ENCODE results near the gene ZNF821. TPM values are rescaled to one million over a fixed set of nuclear protein-coding genes. Genes with fewer than 3 reads are reported as not detected.
A peak's percentile ranks its signal among the peaks of the same experiment; 100 is the strongest.
"Not testable (repeated sequence)": the region's sequence is repeated elsewhere in the genome, so short reads cannot be mapped to it uniquely, and the experiment has no call there.

Gene ZNF821
- total and polyA plus RNA-seq, 2 of the 8 experiments (the other 6 are each of a cell fraction or from before 2014, with no cell fraction given): 9.5 to 14.1 TPM

DNA sequence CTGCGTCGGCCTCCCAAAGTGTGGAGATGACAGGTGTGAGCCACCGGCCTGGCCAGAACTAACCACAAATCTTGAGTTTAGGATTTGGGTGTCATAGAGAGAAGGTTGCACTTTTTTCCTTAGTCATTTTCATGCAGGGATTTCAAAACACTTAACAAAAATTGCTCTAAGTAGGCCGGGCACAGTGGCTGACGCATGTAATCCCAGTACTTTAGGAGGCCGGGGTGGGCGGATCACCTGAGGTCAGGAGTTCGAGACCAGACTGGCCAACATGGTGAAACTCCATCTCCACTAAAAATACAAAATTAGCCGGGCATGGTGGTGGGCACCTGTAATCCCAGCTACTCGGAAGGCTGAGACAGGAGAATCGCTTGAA lies 73.8 kb downstream of the ZNF821 start:
- H3K14ac ChIP-seq (ENCODE audit: insufficient read length); H3K27ac ChIP-seq (ENCODE audit: low read depth, low read length); H2BK120ac ChIP-seq (replicated peaks; ENCODE audit: low read depth, low read length); H4K8ac ChIP-seq (ENCODE audit: extremely low read depth, insufficient read depth, low read length); H3K4me1 ChIP-seq (replicated peaks in 1 of 4; ENCODE audit: control insufficient read depth in 3 of 4, insufficient read depth in 4 of 4, low read length in 3 of 4); H3K4ac ChIP-seq (replicated peaks; ENCODE audit: insufficient read length, low read depth, low read length); H3K56ac ChIP-seq (replicated peaks; ENCODE audit: insufficient read length, low read depth, low read length); H2BK15ac ChIP-seq (ENCODE audit: low read length); H3K79me1 ChIP-seq (ENCODE audit: low read depth, low read length); H2AFZ ChIP-seq (ENCODE audit: low read length); H3K36me3 ChIP-seq (ENCODE audit: control insufficient read depth in 2 of 4, insufficient read depth in 4 of 4, low read length in 3 of 4); H2BK12ac ChIP-seq (ENCODE audit: low read depth, low read length); H3K23me2 ChIP-seq (ENCODE audit: low read depth, low read length); H3K23ac ChIP-seq (ENCODE audit: insufficient read length); FAIRE-seq; H3K18ac ChIP-seq (ENCODE audit: extremely low read depth, low read length); DNase-seq (ENCODE audit: low read depth in 1 of 2, low spot score in 2 of 2); H2BK20ac ChIP-seq (ENCODE audit: low read length); H4K5ac ChIP-seq (ENCODE audit: insufficient read length, low read depth, low read length); H4K91ac ChIP-seq (replicated peaks; ENCODE audit: insufficient read length, low read length); H2BK5ac ChIP-seq (ENCODE audit: low read depth, low read length); H3K9ac ChIP-seq (replicated peaks in 1 of 4; ENCODE audit: extremely low read depth in 1 of 4, low read depth in 3 of 4, low read length in 3 of 4); H3K27me3 ChIP-seq (replicated peaks in 1 of 4; ENCODE audit: control insufficient read depth in 3 of 4, extremely low read depth in 1 of 4, insufficient read depth in 3 of 4, low read length in 3 of 4); H4K20me1 ChIP-seq (replicated peaks in 1 of 2; ENCODE audit: control insufficient read depth in 1 of 2, insufficient read depth in 2 of 2, low read length in 2 of 2); H3K9me3 ChIP-seq (ENCODE audit: insufficient read depth in 2 of 2, low read depth in 1 of 2, low read length in 1 of 2); H2AK5ac ChIP-seq (ENCODE audit: low read depth, low read length): not testable (repeated sequence)
- Histone ChIP-seq H3K4me3 (ENCODE audit: extremely low read depth in 1 of 4, insufficient read depth in 2 of 4, low read depth in 3 of 4, low read length in 4 of 4) (0 out of 8 replicates have a peak overlapping the region, but pooled peaks of 1 of the 4 experiments have one; percentile 82), H3K79me2 (ENCODE audit: control insufficient read depth in 1 of 2, insufficient read depth in 2 of 2, low read length in 2 of 2) (peaks cover 13 to 34% of the 10 kb centered on the region in 2 experiments), H3K4me2 (ENCODE audit: insufficient read depth in 1 of 2, low read depth in 2 of 2, low read length in 2 of 2) (peak overlapping the region in 1 of 2 experiments; percentile 76; a peak in 1 of 4 replicates)
- CTCF ChIA-PET (ENCODE audit: partially characterized antibody): interaction anchor here (0.7 to 1.2 kb wide), 2 partner anchors 28 to 72 kb away, joined by 3 to 4 read pairs; no protein-coding TSS in a partner anchor
- WGBS, 2 experiments (ENCODE audit: extremely low coverage in 1 of 2, insufficient coverage in 1 of 2, insufficient read length in 1 of 2, insufficient replicate concordance in 2 of 2, low coverage in 1 of 2, low lambda C conversion rate in 2 of 2, missing lambda C conversion rate in 1 of 2): 99% methylated on average over 11 of the region's 11 CpGs; no CpG with 5 or more reads in 1 of the 2 experiments
- POLR2A ChIA-PET (ENCODE audit: partially characterized antibody): interaction anchor here (1.1 to 1.9 kb wide), 2 partner anchors 11 to 35 kb away, joined by 3 to 5 read pairs; partner anchors contain the start of gene ATXN1L

Other genes starting within 250 kb of the ZNF821 start
- 12.8 and 12.9 TPM in 2 replicates for gene PHLPP2, start 159.5 kb downstream of the ZNF821 start, total RNA-seq (2021; fragmentation: NEBNext Ultra II Directional; extraction: Animal tissue kit (Norgen Biotek cat#: 25700))
- 6.2 and 7.3 TPM in 2 replicates for gene PHLPP2, start 159.5 kb downstream of the ZNF821 start, polyA plus RNA-seq (2011; rRNA removed)
- gene AP1G1, start 75.3 kb downstream of the ZNF821 start, total RNA-seq (2021; fragmentation: NEBNext Ultra II Directional; extraction: Animal tissue kit (Norgen Biotek cat#: 25700)): 67.9 and 68.4 TPM in 2 replicates
- gene AP1G1, start 75.3 kb downstream of the ZNF821 start, polyA plus RNA-seq (2011; rRNA removed): 35.2 and 43.9 TPM in 2 replicates
- 20.8 and 23.8 TPM in 2 replicates for gene ATXN1L, start 38.2 kb downstream of the ZNF821 start, total RNA-seq (2021; fragmentation: NEBNext Ultra II Directional; extraction: Animal tissue kit (Norgen Biotek cat#: 25700))
- gene ATXN1L, start 38.2 kb downstream of the ZNF821 start, polyA plus RNA-seq (2011; rRNA removed): 12.1 and 14.7 TPM in 2 replicates
- 245 and 248 TPM in 2 replicates for gene IST1, start 11.3 kb upstream of the ZNF821 start, total RNA-seq (2021; fragmentation: NEBNext Ultra II Directional; extraction: Animal tissue kit (Norgen Biotek cat#: 25700))
- 163 and 190 TPM in 2 replicates for gene IST1, start 11.3 kb upstream of the ZNF821 start, polyA plus RNA-seq (2011; rRNA removed)
- gene PKD1L3, start 116.2 kb upstream of the ZNF821 start, total RNA-seq (2021; fragmentation: NEBNext Ultra II Directional; extraction: Animal tissue kit (Norgen Biotek cat#: 25700)): not detected in 2 replicates
- 0.02 TPM in 1 of 2 replicates, not detected in the other for gene PKD1L3, start 116.2 kb upstream of the ZNF821 start, polyA plus RNA-seq (2011; rRNA removed)
- 15.3 and 19.4 TPM in 2 replicates for gene DHODH, start 124.6 kb upstream of the ZNF821 start, total RNA-seq (2021; fragmentation: NEBNext Ultra II Directional; extraction: Animal tissue kit (Norgen Biotek cat#: 25700))
- 9.1 and 9.7 TPM in 2 replicates for gene DHODH, start 124.6 kb upstream of the ZNF821 start, polyA plus RNA-seq (2011; rRNA removed)
- gene HP, start 170.3 kb upstream of the ZNF821 start, total RNA-seq (2021; fragmentation: NEBNext Ultra II Directional; extraction: Animal tissue kit (Norgen Biotek cat#: 25700)): not detected in 2 replicates
- not detected in 2 replicates for gene HP, start 170.3 kb upstream of the ZNF821 start, polyA plus RNA-seq (2011; rRNA removed)
- not detected in 2 replicates for gene HPR, start 179.0 kb upstream of the ZNF821 start, total RNA-seq (2021; fragmentation: NEBNext Ultra II Directional; extraction: Animal tissue kit (Norgen Biotek cat#: 25700))
- 0.14 and 0.24 TPM in 2 replicates for gene HPR, start 179.0 kb upstream of the ZNF821 start, polyA plus RNA-seq (2011; rRNA removed)
- 8.6 and 10.6 TPM in 2 replicates for gene TXNL4B, start 209.4 kb upstream of the ZNF821 start, total RNA-seq (2021; fragmentation: NEBNext Ultra II Directional; extraction: Animal tissue kit (Norgen Biotek cat#: 25700))
- gene TXNL4B, start 209.4 kb upstream of the ZNF821 start, polyA plus RNA-seq (2011; rRNA removed): 4.7 and 6.7 TPM in 2 replicates
- gene DHX38, start 209.7 kb upstream of the ZNF821 start, total RNA-seq (2021; fragmentation: NEBNext Ultra II Directional; extraction: Animal tissue kit (Norgen Biotek cat#: 25700)): 53.5 and 58.3 TPM in 2 replicates
- 27.3 and 43.6 TPM in 2 replicates for gene DHX38, start 209.7 kb upstream of the ZNF821 start, polyA plus RNA-seq (2011; rRNA removed)